Measurements from ENCODE around the gene SLC24A4.

Gene SLC24A4

DNA sequence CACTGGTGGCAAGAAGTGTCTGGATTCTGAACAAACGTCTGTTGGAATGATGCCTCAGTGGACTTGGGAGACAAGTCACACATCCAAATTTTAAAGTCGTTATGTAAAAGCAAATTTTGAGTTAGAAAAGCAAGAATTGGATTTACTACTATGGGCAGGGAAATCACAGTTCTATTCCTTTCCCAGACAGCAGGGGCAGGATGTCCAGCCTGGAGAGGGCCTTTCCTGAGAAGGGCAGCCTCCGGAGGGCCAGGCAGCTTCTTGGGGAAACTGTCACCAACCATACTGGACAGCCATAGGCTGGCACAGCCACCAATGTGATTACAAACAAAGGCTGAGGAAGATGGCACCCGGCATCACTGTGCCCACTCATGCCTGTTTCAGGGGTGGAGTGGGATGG, 11.1 kb downstream of the SLC24A4 start:
- TF ChIP-seq CTCF (IDR thresholded peaks at IDR 0.05; ENCODE audit: borderline replicate concordance, insufficient read depth, low read depth, low read length) = no peak
- no peak overlapping the region for H3K4me3 ChIP-seq (ENCODE audit: low read depth, low read length)

GRCh38 chr14:92336363-92336762, 13.4 kb downstream of the SLC24A4 start:
- H3K4me3 ChIP-seq (ENCODE audit: low read depth, low read length) = no peak overlapping the region
- no peak for TF ChIP-seq CTCF (IDR thresholded peaks at IDR 0.05; ENCODE audit: borderline replicate concordance, insufficient read depth, low read depth, low read length)

DNA sequence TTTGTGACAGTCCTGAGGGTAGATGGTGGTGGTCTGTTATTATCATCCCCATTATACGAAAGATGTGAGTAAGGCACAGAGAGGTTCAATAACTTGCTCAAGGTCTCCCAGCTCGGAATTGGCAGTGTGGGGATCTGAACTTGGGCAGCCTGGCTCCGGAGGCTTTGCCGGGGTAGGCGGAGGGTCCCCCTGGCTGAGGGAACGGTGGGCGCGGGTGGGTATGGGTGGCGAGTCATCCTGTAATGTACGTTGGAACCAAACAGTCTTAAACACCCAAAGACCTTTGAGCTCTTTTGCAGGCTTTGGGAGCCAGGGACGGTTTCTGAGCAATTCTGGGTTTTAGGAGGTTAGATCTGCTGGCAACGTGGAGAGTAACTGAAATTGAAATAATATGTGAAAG, 16.5 kb downstream of the SLC24A4 start:
- TF ChIP-seq CTCF (IDR thresholded peaks at IDR 0.05; ENCODE audit: borderline replicate concordance, insufficient read depth, low read depth, low read length) = no peak
- no peak overlapping the region for H3K4me3 ChIP-seq (ENCODE audit: low read depth, low read length)

DNA sequence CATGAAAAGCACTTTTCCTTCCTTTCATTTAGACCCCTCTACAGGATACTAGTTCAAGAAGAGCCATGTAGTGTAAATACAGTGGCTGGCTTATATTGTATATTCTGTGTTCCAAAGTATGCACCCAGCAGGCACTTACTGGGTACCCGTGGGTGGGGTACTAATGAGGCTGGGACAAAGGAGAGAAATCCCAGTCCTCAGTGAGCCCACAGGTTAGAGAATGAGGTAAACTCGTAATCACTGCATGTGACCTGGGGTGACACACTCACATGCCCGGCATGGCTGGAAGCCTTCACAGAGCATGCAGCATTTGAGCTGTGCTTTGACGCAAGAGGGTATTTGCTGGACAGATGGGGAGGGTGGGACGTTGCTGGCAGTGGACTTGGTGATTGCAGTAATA, 17.1 kb downstream of the SLC24A4 start:
- no peak for TF ChIP-seq CTCF (IDR thresholded peaks at IDR 0.05; ENCODE audit: borderline replicate concordance, insufficient read depth, low read depth, low read length)

DNA sequence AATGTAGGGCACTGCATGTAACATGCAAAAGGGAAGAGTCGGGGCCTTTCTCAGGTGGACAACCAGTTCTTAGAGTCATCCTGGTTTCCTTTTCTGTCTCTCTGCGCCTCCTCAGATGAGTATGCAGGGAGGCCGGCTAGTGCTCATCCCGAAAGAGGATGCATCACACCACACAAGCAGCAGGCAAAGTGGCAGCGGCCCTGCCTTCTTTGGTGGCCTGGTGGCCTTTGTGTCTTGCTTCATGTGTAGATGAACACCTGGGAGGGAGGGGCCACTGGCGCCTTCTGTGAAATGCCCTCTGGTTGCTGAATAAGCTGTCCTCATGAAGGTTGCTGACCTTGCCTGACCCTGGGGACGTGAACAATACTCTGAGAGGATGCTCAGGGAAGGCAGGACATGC, 18.0 kb downstream of the SLC24A4 start:
- no peak overlapping the region for H3K4me3 ChIP-seq (ENCODE audit: low read depth, low read length)
- no peak for TF ChIP-seq CTCF (IDR thresholded peaks at IDR 0.05; ENCODE audit: borderline replicate concordance, insufficient read depth, low read depth, low read length)

More for the DNA sequence above, 17.1 kb downstream of the SLC24A4 start:
- no peak overlapping the region for H3K4me3 ChIP-seq (ENCODE audit: low read depth, low read length)

GRCh38 chr14:92341791-92342190, 18.8 kb downstream of the SLC24A4 start:
- TF ChIP-seq CTCF (IDR thresholded peaks at IDR 0.05; ENCODE audit: borderline replicate concordance, insufficient read depth, low read depth, low read length) = no peak
- no peak overlapping the region for H3K4me3 ChIP-seq (ENCODE audit: low read depth, low read length)

DNA sequence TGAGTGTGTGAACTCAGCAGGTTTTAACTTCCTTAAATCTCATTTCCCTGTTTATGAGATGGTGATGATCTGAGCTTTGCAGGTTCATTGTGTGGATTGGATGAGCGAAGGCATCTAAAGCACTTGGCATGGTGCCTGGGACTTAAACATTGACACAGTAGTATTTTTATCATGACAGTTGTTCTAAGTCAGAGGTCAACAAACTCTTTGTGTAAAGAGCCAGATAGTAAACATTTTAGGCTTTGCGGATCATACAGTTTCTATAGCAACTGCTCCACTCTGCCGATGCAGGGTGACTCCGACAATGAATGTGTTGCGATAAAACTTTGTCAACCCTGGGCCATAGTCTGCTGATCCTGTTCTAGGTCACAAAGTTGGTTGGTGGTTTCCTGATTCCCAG, 25.2 kb downstream of the SLC24A4 start:
- H3K4me3 ChIP-seq (ENCODE audit: low read depth, low read length) = no peak overlapping the region
- no peak for TF ChIP-seq CTCF (IDR thresholded peaks at IDR 0.05; ENCODE audit: borderline replicate concordance, insufficient read depth, low read depth, low read length)
